ENCODE results near the gene TTC31. TPM values are rescaled to one million over a fixed set of nuclear protein-coding genes. Genes with fewer than 3 reads are reported as not detected.

The TTC31 gene
- total RNA-seq, 8 experiments from 2014 or later = 4.0 to 23.5 (median 10.2) TPM

GRCh38 chr2:74522516-74522915 is 39.6 kb downstream of the TTC31 start:
- no peak overlapping the region for H3K4me3 ChIP-seq
- no peak overlapping the region for H3K27ac ChIP-seq
- in situ Hi-C loops (cut with MboI; ENCODE audit: low pct_unique_long_range_greater_than_20kb in 2 of 9, low sequenced_read_pairs in 9 of 9, unreplicated experiment in 9 of 9) = no loop called here
- no peak for ATAC-seq (replicated peaks in 6 of 8)
- no peaks in the 10 kb centered on the region for H3K4me1 ChIP-seq (replicated peaks in 1 of 2)
- WGBS, 10 experiments = 20 to 90% (median 44%) methylated on average over 1 to 3 of the region's 3 CpGs; no CpG with 5 or more reads in 3 of the 10 experiments

- in situ Hi-C loops (cut with MboI; ENCODE audit: low pct_unique_long_range_greater_than_20kb in 2 of 9, low sequenced_read_pairs in 9 of 9, unreplicated experiment in 9 of 9) = no loop called here
- no peak for ATAC-seq (replicated peaks in 6 of 8)
- WGBS, 10 experiments = 17 to 100% (median 80%) methylated on average over 1 to 6 of the region's 9 CpGs; no CpG with 5 or more reads in 5 of the 10 experiments
Observed at GRCh38 chr2:74524005-74524404, 41.1 kb downstream of the TTC31 start.

GRCh38 chr2:74524955-74525716 is 42.3 kb downstream of the TTC31 start:
- 80 to 100% (median 90%) methylated on average over 1 to 7 of the region's 10 CpGs; no CpG with 5 or more reads in 4 of the 10 experiments for WGBS, 10 experiments
- no peak overlapping the region for H3K27ac ChIP-seq
- ATAC-seq (replicated peaks in 6 of 8) = no peak
- in situ Hi-C loops (cut with MboI; ENCODE audit: low pct_unique_long_range_greater_than_20kb in 2 of 9, low sequenced_read_pairs in 9 of 9, unreplicated experiment in 9 of 9) = no loop called here
- H3K4me3 ChIP-seq = no peak overlapping the region
- H3K4me1 ChIP-seq (replicated peaks in 1 of 2) = peaks cover 5 to 6% of the 10 kb centered on the region in 2 donors

More at GRCh38 chr2:74524005-74524404, 41.1 kb downstream of the TTC31 start:
- no peak overlapping the region for H3K27ac ChIP-seq
- peaks cover 5 to 6% of the 10 kb centered on the region in 2 donors for H3K4me1 ChIP-seq (replicated peaks in 1 of 2)
- no peak overlapping the region for H3K4me3 ChIP-seq

GRCh38 chr2:74525717-74526648 is 43.1 kb downstream of the TTC31 start, which contains the start of gene DQX1:
DQX1 (minus strand) TSS chr2:74526231; CDS start chr2:74525729, 502 bp downstream.
- 60 to 100% (median 90%) methylated on average over 1 to 11 of the region's 11 CpGs; no CpG with 5 or more reads in 1 of the 10 experiments for WGBS, 10 experiments
- in situ Hi-C loops (cut with MboI; ENCODE audit: low pct_unique_long_range_greater_than_20kb in 2 of 9, low sequenced_read_pairs in 9 of 9, unreplicated experiment in 9 of 9) = no loop called here
- Histone ChIP-seq H3K4me1 (replicated peaks in 1 of 2) (peaks cover 8% of the 10 kb centered on the region in 2 donors), H3K27ac (no peak within 1 kb of the TSS), H3K4me3 (no peak within 1 kb of the TSS)
- ATAC-seq (replicated peaks in 6 of 8) = no peak

GRCh38 chr2:74526649-74527230 is 43.9 kb downstream of the TTC31 start:
- Histone ChIP-seq H3K27ac (no peak overlapping the region), H3K4me1 (replicated peaks in 1 of 2) (peaks cover 13 to 15% of the 10 kb centered on the region in 2 donors), H3K4me3 (no peak overlapping the region)
- in situ Hi-C loops (cut with MboI; ENCODE audit: low pct_unique_long_range_greater_than_20kb in 2 of 9, low sequenced_read_pairs in 9 of 9, unreplicated experiment in 9 of 9) = no loop called here
- ATAC-seq (replicated peaks in 6 of 8) = no peak
- 82 to 100% (median 97%) methylated on average over 1 to 6 of the region's 11 CpGs; no CpG with 5 or more reads in 2 of the 10 experiments for WGBS, 10 experiments

- peaks cover 13 to 17% of the 10 kb centered on the region in 2 donors for H3K4me1 ChIP-seq (replicated peaks in 1 of 2)
- in situ Hi-C loops (cut with MboI; ENCODE audit: low pct_unique_long_range_greater_than_20kb in 2 of 9, low sequenced_read_pairs in 9 of 9, unreplicated experiment in 9 of 9) = no loop called here
- 60 to 100% (median 100%) methylated on average over 1 to 6 of the region's 9 CpGs; no CpG with 5 or more reads in 4 of the 10 experiments for WGBS, 10 experiments
- no peak overlapping the region for H3K27ac ChIP-seq
- no peak for ATAC-seq (replicated peaks in 6 of 8)
- H3K4me3 ChIP-seq = no peak overlapping the region
Observed at GRCh38 chr2:74527741-74528140, 44.9 kb downstream of the TTC31 start.

GRCh38 chr2:74528600-74529356 is 45.9 kb downstream of the TTC31 start:
- H3K27ac ChIP-seq = peak overlapping the region; percentile 67 to 86
- in situ Hi-C loops (cut with MboI; ENCODE audit: low pct_unique_long_range_greater_than_20kb in 2 of 9, low sequenced_read_pairs in 9 of 9, unreplicated experiment in 9 of 9) = no loop called here
- peak overlapping the region; percentile 69 to 96 (median 91) for H3K4me3 ChIP-seq
- peaks cover 13 to 17% of the 10 kb centered on the region in 2 donors for H3K4me1 ChIP-seq (replicated peaks in 1 of 2)
- 0 to 67% (median 33%) methylated on average over 1 to 9 of the region's 29 CpGs; no CpG with 5 or more reads in 3 of the 10 experiments for WGBS, 10 experiments
- ATAC-seq (replicated peaks in 6 of 8) = no peak

GRCh38 chr2:74529357-74530238 is 46.7 kb downstream of the TTC31 start, which contains the start of the genes AUP1 and HTRA2:
AUP1 (minus strand) TSS chr2:74529706; CDS start chr2:74529629, 77 bp downstream.
HTRA2 (plus strand) TSS chr2:74529933; CDS start chr2:74530007, 74 bp downstream.
- ATAC-seq (replicated peaks in 6 of 8) = peak; percentile 86 to 95 (median 94)
- Histone ChIP-seq H3K4me3 (peak within 1 kb of the TSS; percentile 69 to 96 (median 91)), H3K27ac (peak within 1 kb of the TSS; percentile 67 to 86), H3K4me1 (replicated peaks in 1 of 2) (peaks cover 13 to 17% of the 10 kb centered on the region in 2 donors)
- 0 to 2% (median 1%) methylated on average over 5 to 33 of the region's 87 CpGs; no CpG with 5 or more reads in 7 of the 10 experiments for WGBS, 10 experiments
- in situ Hi-C loops (cut with MboI; ENCODE audit: low pct_unique_long_range_greater_than_20kb in 2 of 9, low sequenced_read_pairs in 9 of 9, unreplicated experiment in 9 of 9) = no loop called here

- H3K4me3 ChIP-seq = peak overlapping the region; percentile 69 to 96 (median 91)
- peak; percentile 3 to 30 (median 14) for ATAC-seq (replicated peaks in 6 of 8)
- H3K4me1 ChIP-seq (replicated peaks in 1 of 2) = peaks cover 13 to 17% of the 10 kb centered on the region in 2 donors
- in situ Hi-C loops (cut with MboI; ENCODE audit: low pct_unique_long_range_greater_than_20kb in 2 of 9, low sequenced_read_pairs in 9 of 9, unreplicated experiment in 9 of 9) = no loop called here
- WGBS, 10 experiments = 0 to 40% (median 5%) methylated on average over 1 to 7 of the region's 54 CpGs; no CpG with 5 or more reads in 1 of the 10 experiments
- peak overlapping the region; percentile 37 to 40 for H3K27ac ChIP-seq
Observed at GRCh38 chr2:74530239-74531187, 47.6 kb downstream of the TTC31 start.

- Histone ChIP-seq H3K4me1 (replicated peaks in 1 of 2) (peaks cover 13 to 17% of the 10 kb centered on the region in 2 donors), H3K4me3 (no peak overlapping the region), H3K27ac (no peak overlapping the region)
- no peak for ATAC-seq (replicated peaks in 6 of 8)
- in situ Hi-C loops (cut with MboI; ENCODE audit: low pct_unique_long_range_greater_than_20kb in 2 of 9, low sequenced_read_pairs in 9 of 9, unreplicated experiment in 9 of 9) = no loop called here
- WGBS, 10 experiments = 78 to 100% (median 95%) methylated on average over 1 to 5 of the region's 7 CpGs; no CpG with 5 or more reads in 3 of the 10 experiments
Observed at GRCh38 chr2:74531666-74532065, 48.8 kb downstream of the TTC31 start.

Data from motor neuron (in vitro differentiated cells).